Measurements from ENCODE around the gene CDH4. TPM values are rescaled to one million over a fixed set of nuclear protein-coding genes. Genes with fewer than 3 reads are reported as not detected.
"Not testable (repeated sequence)": the region's sequence is repeated elsewhere in the genome, so short reads cannot be mapped to it uniquely, and the experiment has no call there.

CDH4 gene
- total and polyA plus RNA-seq, 2 donors from 2014 or later, result 1.1 TPM; not detected in 1

DNA sequence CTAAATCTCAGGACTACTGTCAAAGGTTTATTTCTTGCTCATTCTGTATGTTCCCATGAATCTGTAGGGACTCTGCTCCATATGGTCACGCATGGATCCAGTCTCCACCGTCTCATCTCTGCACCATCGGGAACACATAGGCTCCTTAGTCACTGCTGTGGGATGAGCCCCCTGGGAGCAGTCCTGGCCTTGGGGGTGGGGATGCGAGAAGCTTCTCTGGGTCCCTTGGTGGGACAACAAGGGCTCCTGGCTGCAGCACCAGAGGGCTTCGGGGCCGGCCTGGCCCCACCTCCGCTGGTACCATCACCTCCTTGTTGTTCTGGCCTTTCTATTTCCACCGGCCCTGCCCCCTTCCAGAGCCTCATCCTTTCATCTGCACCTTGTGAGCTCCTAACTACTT lies 148.4 kb downstream of the CDH4 start:
- no peak overlapping the region for H3K4me3 ChIP-seq (ENCODE audit: low read length in 3 of 3)
- DNase-seq (peak in 1 of 5 donors; percentile 45), FAIRE-seq (no peak)
- H3K36me3 ChIP-seq (ENCODE audit: control insufficient read depth in 2 of 3, insufficient read depth in 3 of 3, low read length in 3 of 3), result no peaks in the 10 kb centered on the region
- H3K9me3 ChIP-seq (ENCODE audit: control insufficient read depth in 2 of 3, insufficient read depth in 1 of 3, low read length in 3 of 3), result peaks cover 0 to 4% (median 0%) of the 10 kb centered on the region in 3 donors
- no peak overlapping the region for H3K27ac ChIP-seq (ENCODE audit: low read depth in 2 of 2, low read length in 2 of 2)
- TF ChIP-seq, protein P1, sequence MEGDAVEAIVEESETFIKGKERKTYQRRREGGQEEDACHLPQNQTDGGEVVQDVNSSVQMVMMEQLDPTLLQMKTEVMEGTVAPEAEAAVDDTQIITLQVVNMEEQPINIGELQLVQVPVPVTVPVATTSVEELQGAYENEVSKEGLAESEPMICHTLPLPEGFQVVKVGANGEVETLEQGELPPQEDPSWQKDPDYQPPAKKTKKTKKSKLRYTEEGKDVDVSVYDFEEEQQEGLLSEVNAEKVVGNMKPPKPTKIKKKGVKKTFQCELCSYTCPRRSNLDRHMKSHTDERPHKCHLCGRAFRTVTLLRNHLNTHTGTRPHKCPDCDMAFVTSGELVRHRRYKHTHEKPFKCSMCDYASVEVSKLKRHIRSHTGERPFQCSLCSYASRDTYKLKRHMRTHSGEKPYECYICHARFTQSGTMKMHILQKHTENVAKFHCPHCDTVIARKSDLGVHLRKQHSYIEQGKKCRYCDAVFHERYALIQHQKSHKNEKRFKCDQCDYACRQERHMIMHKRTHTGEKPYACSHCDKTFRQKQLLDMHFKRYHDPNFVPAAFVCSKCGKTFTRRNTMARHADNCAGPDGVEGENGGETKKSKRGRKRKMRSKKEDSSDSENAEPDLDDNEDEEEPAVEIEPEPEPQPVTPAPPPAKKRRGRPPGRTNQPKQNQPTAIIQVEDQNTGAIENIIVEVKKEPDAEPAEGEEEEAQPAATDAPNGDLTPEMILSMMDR (IDR thresholded peaks at IDR 0.05; ENCODE audit: borderline replicate concordance, extremely low read depth, insufficient read depth), result no peak
- no peaks in the 10 kb centered on the region for H3K4me1 ChIP-seq (ENCODE audit: control insufficient read depth in 2 of 3, insufficient read depth in 2 of 3, low read depth in 1 of 3, low read length in 3 of 3)
- intact Hi-C loops (cut with DNase I), result no loop called here
- no peak overlapping the region for H3K9ac ChIP-seq (ENCODE audit: low read length in 3 of 3)
- no peaks in the 10 kb centered on the region for H3K27me3 ChIP-seq (ENCODE audit: control insufficient read depth, insufficient read depth, low read length)

DNA sequence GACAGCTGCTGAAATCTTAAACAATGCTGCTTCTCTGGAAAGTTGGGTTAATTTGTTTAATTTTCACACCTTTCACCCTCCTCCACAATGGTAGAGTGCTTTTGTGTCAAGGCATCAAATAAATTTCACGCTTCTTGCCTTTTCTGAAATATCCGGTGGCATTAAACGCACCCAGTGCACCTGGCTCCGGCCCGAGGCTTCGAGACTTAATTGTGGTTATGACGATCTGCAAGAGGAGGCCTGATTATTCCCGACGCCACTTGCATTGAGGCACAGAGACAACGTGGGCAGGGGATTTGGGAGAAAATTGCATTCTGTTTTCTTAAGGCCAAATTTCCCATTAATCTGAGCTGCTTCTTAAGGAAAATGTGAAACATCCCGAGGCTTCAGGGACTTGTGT lies 152.2 kb downstream of the CDH4 start:
- Histone ChIP-seq H3K27ac (ENCODE audit: low read depth in 2 of 2, low read length in 2 of 2) (no peak overlapping the region), H3K27me3 (ENCODE audit: control insufficient read depth, insufficient read depth, low read length) (no peaks in the 10 kb centered on the region), H3K36me3 (ENCODE audit: control insufficient read depth in 2 of 3, insufficient read depth in 3 of 3, low read length in 3 of 3) (no peaks in the 10 kb centered on the region), H3K4me3 (ENCODE audit: low read length in 3 of 3) (no peak overlapping the region), H3K9ac (ENCODE audit: low read length in 3 of 3) (no peak overlapping the region), H3K9me3 (ENCODE audit: control insufficient read depth in 2 of 3, insufficient read depth in 1 of 3, low read length in 3 of 3) (peaks cover 0 to 4% (median 0%) of the 10 kb centered on the region in 3 donors), H3K4me1 (ENCODE audit: control insufficient read depth in 2 of 3, insufficient read depth in 2 of 3, low read depth in 1 of 3, low read length in 3 of 3) (no peaks in the 10 kb centered on the region)
- FAIRE-seq (no peak), DNase-seq (peak in 2 of 5 donors; percentile 13 to 20)
- intact Hi-C loops (cut with DNase I), result no loop called here
- TF ChIP-seq, protein P1 (IDR thresholded peaks at IDR 0.05; ENCODE audit: borderline replicate concordance, extremely low read depth, insufficient read depth), result no peak

DNA sequence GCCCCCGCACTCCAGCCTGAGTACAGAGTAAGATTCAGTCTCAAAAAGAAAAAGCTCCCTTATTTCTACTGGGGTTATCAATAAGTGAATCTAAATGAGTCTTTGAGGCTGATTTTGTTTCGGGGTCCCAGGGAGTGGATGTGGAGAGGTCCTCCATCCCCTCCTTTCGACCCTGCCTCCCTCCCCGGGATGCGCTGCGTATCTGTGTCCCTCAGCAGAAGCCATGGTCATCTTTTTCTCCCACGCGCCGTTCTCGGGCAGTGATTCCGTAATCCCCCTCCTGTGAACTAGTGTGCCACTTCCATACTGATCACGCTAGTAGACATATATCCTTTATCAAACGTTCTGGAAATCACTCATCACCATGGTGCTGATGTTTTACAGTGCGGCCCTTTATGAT lies 152.9 kb downstream of the CDH4 start:
- Histone ChIP-seq H3K4me1 (ENCODE audit: control insufficient read depth in 2 of 3, insufficient read depth in 2 of 3, low read depth in 1 of 3, low read length in 3 of 3) (no peaks in the 10 kb centered on the region), H3K36me3 (ENCODE audit: control insufficient read depth in 2 of 3, insufficient read depth in 3 of 3, low read length in 3 of 3) (no peaks in the 10 kb centered on the region), H3K9me3 (ENCODE audit: control insufficient read depth in 2 of 3, insufficient read depth in 1 of 3, low read length in 3 of 3) (peaks cover 0 to 4% (median 0%) of the 10 kb centered on the region in 3 donors), H3K27ac (ENCODE audit: low read depth in 2 of 2, low read length in 2 of 2) (no peak overlapping the region), H3K9ac (ENCODE audit: low read length in 3 of 3) (no peak overlapping the region), H3K27me3 (ENCODE audit: control insufficient read depth, insufficient read depth, low read length) (no peaks in the 10 kb centered on the region), H3K4me3 (ENCODE audit: low read length in 3 of 3) (no peak overlapping the region)
- FAIRE-seq (no peak), DNase-seq (peak in 1 of 5 donors; percentile 41)
- intact Hi-C loops (cut with DNase I), result no loop called here
- TF ChIP-seq, protein P1 (IDR thresholded peaks at IDR 0.05; ENCODE audit: borderline replicate concordance, extremely low read depth, insufficient read depth), result no peak

DNA sequence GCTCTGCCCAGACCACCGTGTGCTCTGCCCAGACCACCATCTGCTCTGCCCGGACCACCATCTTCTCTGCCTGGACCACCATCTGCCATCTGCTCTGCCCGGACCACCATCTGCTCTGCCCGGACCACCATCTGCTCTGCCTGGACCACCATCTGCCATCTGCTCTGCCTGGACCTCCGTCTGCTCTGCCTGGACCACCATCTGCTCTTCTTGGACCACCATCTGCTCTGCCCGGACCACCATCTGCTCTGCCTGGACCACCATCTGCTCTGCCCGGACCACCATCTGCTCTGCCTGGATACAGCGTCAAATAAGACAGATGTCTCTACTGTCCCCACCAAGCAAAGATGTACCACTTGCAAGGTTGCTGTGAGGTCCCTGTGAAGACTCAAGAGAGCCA lies 154.7 kb downstream of the CDH4 start:
- not testable (repeated sequence) for FAIRE-seq; DNase-seq; H3K36me3 ChIP-seq (ENCODE audit: control insufficient read depth in 2 of 3, insufficient read depth in 3 of 3, low read length in 3 of 3)

More for the DNA sequence above, 154.7 kb downstream of the CDH4 start:
- H3K4me1 ChIP-seq (ENCODE audit: control insufficient read depth in 2 of 3, insufficient read depth in 2 of 3, low read depth in 1 of 3, low read length in 3 of 3); H3K9me3 ChIP-seq (ENCODE audit: control insufficient read depth in 2 of 3, insufficient read depth in 1 of 3, low read length in 3 of 3); H3K9ac ChIP-seq (ENCODE audit: low read length in 3 of 3); H3K27ac ChIP-seq (ENCODE audit: low read depth in 2 of 2, low read length in 2 of 2); H3K27me3 ChIP-seq (ENCODE audit: control insufficient read depth, insufficient read depth, low read length); intact Hi-C loops (cut with DNase I); H3K4me3 ChIP-seq (ENCODE audit: low read length in 3 of 3): not testable (repeated sequence)

Measured in kidney (tissue), 14 donors.